HCEC 1CT (cell line): Measurements from ENCODE around the gene MFSD2B.
"Not testable (repeated sequence)": the region's sequence is repeated elsewhere in the genome, so short reads cannot be mapped to it uniquely, and the experiment has no call there.

Experiments used
- DNase-seq: peaks from one replicate; pipeline ENCODE4 v3.0.0-alpha.2; 2017

The MFSD2B gene, protein sequence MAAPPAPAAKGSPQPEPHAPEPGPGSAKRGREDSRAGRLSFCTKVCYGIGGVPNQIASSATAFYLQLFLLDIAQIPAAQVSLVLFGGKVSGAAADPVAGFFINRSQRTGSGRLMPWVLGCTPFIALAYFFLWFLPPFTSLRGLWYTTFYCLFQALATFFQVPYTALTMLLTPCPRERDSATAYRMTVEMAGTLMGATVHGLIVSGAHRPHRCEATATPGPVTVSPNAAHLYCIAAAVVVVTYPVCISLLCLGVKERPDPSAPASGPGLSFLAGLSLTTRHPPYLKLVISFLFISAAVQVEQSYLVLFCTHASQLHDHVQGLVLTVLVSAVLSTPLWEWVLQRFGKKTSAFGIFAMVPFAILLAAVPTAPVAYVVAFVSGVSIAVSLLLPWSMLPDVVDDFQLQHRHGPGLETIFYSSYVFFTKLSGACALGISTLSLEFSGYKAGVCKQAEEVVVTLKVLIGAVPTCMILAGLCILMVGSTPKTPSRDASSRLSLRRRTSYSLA

DNA sequence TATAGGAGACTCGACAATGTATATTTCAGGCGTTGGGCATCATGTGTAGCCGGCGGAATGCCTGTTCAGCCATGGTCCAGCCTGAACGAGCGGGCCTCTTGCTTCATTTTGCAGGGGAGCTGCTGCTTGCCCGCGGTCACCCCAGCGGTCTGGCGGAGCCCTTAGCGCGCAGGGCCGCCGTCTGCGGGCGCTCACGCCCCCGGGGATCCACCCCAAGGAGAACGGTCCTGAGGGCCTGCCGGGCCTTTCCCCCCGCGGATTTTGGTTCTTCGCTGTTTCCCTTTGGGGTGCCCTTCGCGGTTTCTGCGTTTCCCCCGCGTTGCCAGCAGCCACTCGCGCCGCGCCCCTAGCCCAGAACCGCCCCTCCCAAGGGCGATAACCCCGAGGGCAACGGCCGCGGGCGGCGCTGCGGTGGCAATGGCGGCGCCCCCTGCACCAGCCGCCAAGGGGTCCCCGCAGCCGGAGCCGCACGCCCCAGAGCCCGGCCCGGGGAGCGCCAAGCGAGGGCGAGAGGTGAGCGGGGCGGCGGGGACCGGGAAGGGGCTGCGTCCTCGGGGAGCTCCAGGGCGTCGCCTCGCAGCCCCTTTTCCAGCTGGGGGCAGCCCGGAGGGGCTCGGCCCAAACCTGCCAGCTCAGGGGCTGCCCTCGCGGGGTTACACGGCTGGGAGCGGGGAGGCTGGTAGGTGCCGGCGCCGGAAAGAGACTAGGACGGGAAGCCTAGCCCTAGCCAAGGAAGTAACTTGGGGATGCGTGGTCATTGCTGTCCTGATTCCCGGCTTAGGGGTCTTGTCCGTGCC lies at the start of gene MFSD2B:
MFSD2B (plus strand) TSS at position 406 of the 797 bp plus-strand sequence; CDS start at position 418, 12 bp downstream.
- DNase-seq, result no peak

DNA sequence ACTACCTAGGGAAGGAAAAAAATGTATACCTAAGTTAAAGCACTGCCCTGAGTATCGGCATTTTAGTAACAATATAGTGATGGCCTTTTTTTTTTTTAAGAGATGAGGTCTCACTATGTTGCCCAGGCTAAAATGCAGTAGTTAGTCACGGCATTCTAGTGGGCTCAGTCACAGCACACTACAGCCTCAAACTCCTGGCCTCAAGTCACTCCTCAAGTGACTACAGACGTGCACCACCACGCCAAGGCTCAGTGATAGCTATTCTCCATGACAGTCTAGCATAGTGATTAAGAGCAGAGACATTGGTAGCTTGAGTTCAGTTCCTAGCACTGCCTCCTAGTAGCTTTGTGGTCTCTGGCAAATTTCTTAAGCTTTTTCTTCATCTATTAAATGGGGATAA lies 42.0 kb upstream of the MFSD2B start:
- DNase-seq, result no peak

DNA sequence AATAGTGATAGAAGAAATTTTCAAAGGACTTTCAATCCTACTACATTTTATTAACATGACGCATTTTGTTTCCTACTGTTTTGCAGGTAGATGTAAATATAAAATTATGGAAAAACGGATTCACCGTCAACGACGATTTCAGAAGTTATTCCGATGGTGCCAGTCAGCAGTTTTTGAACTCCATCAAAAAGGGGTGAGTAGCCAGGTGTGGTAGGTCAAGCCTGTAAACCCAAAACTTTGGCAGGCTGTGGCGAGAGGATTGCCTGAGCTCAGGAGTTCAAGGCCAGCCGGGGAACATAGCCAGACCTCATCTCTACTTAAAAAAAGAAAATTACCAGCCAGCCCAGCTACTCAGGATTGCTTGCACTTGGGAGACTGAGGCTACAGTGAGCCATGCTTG lies 33.0 kb upstream of the MFSD2B start:
- no peak for DNase-seq

DNA sequence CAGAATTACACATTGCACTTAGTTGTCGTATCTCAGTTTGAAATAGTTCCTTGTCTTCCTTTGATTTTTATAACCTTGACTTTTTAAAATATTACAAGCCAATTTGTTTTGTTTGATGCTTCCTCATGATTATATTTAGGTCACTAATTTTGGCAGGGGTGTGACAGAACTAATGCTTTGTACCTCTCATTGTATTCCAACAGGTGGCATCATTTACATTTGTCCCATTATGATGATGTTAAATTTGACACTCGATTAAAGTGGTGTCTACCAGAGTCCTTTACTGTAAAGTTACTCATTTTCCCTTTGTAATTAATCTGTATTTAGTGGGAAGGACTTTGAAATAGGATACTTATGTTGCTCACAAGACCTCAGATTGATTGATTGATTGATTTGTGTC lies 21.5 kb upstream of the MFSD2B start:
- peak; percentile 37 for DNase-seq

DNA sequence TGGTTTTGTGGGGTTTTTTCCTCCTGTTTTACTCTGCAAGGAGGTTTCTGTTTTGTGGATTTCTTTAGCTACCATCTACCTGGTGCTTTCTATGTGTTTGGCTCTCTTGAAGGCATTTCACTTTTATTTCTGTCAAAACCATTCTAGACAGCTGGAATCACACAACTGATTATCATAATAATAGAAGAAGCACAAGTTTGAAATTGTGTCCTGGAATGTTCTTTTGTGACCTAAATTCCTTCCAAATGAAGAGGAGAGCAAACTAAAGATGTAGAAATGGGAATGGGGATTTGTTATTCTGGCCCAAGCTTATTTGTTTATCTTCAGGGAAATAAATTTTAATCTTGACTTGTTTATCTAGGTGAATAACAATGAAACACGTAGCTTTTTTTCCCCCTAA lies 17.0 kb upstream of the MFSD2B start:
- DNase-seq, result no peak

DNA sequence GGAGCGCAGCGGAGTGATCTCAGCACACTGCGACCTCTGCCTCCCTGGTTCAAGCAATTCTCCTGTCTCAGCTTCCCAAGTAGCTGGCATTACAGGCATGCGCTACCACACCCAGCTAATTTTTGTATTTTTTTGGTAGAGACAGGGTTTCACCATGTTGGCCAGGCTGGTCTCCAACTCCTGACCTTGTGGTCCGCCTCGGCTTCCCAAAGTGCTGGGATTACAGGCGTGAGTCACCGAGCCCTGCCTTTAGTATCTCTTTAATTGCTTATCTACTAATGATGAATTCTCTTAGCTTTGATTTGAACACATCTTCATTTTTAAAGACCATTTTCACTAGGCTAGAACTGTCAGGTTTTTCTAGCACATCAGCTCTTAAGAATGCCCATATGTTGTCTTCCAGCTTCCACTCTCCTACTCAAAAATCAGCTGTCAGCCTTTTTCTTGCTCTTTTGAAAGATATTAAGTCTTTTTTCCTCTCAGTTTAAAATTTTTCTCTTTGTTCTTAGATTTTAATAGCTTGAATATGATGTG lies 16.1 kb upstream of the MFSD2B start:
- DNase-seq, result no peak

DNA sequence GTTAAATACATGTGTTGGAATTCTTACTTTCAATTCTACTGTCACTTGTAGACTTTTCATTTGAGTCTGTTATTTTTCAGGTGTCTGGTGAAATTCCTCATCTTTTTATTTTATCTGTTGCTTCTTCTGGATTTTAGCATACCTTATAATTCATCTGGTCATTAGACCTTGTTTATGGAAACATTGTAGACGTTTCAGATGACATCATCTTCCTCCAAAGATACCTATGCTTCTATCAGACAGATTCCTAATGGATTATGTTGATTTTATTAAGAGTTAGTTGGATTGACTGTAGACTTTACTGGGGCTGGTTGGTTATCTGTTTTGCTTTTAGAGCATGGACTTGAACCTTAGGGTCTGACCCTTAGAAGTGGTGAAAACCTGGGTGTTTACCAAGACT lies 15.3 kb upstream of the MFSD2B start:
- DNase-seq, result no peak

DNA sequence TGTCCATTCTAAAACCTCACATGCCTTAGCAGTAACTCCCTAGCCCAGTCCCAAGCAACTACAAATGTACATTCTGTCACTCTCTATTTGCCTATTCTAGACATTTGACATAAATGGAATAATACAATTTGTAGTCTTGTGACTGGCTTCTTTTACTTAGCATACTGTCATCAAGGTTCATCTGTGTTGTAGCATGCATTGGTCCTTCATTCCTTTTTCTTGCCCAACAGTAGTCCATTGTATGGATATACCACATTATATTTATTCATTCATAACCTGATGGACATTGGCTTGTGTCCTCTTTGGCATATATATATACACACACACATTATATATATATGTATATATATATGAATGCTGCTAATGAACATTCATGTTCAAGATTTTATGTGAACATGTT lies 2.2 kb upstream of the MFSD2B start:
- DNase-seq, result no peak

DNA sequence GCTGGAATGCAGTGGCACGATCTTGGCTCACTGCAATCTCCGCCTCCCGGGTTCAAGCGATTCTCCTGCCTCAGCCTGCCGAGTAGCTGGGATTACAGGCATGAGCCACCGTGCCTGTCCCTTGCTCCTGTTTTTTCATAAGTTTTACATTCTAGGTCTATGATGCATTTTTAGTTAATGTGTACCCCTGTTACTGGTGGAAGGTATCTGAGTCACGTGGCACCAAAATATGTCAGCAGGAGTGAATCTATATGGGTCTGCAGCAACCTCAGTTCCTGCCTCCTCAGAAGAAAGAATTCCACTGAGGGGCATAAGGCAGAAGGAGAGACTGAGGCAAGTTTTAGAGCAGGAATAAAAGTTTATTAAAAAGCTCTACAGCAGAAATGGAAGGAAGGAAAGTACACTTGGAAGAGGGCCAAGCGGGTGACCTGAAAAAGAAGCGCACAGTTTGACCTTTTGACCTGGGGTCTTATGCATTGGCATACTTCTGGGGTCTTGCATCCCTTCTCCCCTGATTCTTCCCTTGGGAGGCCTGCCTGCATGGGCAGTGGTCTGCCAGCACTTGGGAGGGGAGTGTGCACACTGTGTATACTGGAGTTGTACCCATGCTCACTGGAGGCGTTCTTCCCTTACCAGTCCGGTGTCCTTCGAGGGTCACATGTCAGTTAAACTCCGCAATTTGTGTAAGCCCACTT lies 1.1 kb upstream of the MFSD2B start:
- no peak for DNase-seq

DNA sequence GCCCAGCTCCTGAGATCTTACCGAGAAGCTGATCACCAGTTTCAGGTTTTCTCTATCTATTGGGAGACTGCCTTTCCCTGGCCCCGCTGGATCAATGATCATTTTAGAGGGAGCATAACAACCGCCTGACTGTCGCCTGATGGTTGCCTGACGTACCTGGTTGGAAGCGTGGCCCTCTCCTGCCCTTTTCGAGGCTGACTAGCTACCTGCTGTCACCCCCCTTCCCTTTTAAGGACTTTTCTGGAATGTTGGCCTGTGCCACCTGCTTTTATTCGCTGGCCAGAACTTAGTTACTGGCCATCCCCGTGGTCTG lies 562 bp upstream of the MFSD2B start:
- no peak for DNase-seq

DNA sequence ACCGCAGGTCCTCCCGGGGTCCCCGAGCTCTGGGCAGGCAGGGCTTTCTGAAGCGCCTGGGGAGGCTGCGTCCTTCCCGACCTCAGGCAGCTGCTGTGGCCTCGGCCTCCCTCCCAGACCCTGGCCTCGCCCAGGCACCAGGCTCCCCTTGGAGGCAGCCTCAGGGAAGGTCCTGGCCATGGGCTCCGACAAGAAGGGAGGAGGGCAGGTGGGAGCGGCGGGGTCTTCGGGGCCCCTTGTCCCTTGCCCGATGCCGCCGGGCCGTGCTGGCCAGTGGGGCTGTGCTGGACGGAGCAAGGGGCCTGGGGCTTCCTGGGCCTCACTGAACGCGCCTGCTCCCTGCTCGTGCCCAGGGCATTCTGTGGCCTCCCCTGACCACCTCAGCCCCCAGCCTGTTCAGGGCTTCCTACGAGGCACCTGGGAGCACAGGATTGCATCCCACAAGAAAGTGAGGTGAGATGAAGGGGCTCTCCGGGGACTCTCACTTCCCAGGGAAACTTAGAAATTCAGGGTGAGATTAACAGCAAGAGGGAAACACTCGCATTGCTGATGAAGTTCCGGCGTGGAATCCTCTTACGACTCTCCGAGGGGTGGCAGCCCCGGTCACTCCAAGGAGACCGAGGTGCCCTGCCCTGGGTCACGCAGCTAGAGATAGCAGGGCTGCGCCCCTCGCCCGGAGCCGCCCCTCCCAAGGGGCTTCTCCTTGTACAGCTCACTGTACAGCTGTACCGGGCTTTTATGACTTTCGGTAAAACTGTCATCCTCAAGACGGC lies 778 bp downstream of the MFSD2B start:
- DNase-seq, result no peak

DNA sequence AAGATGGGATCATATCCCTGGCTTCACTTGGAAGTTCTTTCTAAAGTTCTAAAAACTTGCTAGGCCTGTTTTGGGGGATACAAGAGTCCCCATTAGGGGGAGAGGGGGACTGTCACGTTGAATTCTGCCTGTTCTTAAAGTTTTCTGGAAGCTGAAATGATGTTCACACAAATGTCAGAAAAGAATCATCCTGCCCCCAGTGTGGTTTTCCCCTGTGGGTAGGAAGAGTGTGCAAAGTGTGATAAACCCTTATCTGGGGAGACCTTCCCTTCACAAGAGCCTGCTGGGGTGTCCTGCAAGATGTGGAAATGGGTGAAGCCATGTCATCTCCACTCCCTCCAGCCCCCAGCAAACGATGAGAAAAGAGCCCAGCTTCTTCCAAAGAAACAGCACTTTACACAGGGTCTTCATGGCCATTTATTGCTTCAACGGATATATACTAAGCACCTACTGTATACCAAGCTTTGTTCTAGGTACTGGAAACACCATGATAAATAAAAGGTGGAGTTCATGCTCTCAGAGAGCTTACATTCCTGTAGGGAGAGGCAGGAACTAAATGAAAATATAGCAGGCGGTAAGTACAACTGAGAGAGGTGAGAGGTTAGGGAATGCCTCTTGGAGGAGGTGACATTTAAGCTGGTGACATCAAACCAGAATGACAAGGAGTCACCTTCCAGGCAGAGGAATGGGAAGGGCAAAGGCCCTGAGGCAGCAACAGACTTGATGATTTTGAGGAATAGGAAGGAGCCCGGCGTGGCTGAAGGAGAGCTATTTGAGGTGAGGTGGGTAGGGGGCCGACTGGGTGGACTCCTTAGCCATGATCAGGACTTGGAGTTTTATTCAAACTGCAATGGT lies 1.6 kb downstream of the MFSD2B start:
- DNase-seq, result no peak

DNA sequence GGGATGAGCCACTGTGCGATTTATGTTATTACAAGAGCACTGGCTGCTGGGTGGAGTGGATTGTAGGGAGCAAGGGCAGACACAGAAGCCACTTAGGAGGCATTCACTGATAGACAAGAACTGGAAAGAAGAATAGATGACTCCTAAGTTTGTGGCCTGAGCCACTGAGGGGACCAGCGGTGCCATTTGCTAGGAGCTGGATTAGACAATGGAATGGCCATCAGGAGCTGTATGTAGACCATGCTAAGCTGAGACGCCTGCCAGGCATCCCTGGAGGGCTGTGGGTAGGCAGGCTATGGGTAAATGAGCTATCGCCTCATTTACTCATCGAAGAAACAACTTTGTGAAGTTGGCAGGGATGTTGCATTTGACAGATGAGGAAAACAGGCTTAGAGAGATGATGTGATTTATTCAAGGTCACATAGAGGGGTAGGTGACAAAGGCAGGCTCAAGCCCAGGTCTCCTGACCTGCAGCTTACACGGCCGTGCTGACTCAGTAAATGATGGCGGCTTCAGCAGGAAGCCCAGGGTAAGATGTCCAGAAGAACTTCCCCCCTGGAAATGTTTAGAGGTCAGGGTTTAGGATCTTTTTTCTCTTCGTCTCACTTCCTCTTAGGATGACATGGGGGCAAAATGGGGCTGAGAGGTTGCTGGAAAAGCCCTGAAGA lies 2.8 kb downstream of the MFSD2B start:
- no peak for DNase-seq

DNA sequence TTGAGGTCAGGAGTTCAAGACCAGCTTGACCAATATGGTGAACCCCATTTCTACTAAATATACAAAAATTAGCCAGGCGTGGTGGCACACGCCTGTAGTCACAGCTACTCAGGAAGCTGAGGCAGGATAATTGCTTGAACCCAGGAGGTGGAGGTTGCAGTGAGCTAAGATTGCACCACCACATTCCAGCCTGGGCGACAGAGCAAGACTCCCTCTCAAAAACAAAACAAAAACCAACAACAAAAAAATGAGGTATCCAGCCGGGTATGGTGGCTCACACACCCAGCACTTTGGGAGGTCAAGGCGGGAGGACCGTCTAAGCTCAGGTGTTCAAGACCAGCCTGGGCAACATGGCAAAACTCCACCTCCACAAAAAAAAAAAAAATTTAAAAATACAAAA lies 5.0 kb downstream of the MFSD2B start:
- DNase-seq, result not testable (repeated sequence)

DNA sequence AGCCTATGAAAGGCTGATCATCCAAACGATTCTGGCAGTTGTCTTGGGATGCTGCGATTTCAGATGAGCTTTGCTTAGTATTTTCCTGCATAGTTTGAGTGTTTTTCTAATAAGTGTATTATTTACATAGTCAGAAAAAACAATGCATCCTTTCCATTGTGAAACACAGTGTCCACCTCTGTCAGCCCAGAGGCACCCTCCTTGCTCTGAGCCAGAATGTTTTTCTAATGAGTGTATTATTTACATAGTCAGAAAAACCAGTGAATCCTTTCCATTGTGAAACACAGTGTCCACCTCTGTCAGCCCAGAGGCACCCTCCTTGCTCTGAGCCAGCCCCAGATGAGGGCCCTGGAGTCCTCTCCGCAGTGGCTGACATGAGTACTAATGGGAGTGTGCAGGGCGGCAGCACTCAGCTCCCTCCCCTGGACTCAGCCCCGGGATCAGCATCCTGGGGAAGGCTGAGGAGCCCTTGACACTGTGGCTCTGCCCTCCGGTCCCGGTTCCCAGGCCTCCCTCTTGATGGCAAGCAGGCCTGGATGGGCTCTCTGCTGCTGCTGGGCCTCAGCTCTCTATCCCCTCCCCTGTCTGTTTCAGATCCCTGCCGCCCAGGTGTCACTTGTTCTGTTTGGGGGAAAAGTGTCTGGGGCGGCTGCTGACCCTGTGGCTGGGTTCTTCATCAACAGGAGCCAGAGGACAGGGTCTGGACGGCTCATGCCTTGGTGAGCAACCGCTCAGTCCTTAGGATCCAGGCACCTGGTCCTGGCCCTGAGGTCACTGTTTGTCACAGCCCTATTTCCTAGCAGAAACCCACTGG lies 5.9 kb downstream of the MFSD2B start:
- DNase-seq, result peak; percentile 92

DNA sequence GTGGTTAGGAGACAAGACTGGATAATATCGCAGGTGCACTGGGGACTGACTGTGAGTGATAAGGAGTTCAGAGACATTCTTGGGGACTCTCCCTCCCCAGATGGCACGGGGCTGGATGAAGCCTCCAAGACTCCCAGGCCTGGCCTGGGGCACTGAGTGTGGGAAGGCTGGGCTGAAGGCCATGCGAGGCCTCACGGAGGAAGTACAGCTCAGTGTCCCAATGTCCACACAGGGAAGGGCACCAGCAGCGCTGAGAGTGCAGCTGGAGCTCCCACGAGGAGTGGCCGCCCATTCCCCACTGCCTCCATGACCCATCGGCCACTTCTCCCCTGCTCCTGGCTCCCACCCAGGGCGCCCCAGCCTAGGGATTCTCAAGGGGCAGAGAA lies 6.5 kb downstream of the MFSD2B start:
- DNase-seq, result no peak

DNA sequence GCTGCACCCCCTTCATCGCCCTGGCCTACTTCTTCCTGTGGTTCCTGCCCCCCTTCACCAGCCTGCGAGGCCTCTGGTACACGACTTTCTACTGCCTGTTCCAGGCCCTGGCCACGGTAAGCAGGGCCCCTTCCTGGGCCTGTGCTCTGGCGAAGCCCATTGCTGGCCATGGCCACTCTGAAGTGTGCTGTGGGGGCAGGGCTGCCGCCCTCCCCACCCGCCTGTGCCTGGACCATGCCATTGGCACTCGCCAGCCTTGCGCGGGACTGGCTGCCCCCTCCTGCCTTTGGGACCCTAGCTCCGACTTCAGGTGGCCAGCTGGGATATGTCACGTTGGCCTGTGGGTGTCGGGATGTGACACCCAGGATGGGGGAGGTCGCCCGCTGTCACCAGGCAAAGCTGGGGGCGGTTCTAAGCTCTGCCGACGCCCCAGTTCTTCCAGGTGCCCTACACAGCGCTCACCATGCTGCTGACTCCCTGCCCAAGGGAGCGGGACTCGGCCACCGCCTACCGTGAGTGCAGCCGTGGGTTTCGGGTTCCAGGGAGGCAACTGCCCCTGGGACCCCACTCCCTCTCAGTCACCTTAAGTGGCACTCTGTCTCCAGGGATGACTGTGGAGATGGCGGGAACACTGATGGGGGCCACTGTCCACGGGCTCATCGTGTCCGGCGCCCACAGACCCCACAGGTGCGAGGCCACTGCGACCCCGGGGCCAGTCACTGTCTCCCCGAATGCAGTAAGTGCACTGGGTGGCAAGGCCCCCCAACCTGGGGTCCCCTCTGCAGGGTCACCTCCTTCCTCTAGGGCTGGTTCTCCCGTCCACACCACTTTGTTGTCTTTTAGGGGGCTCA lies 7.2 kb downstream of the MFSD2B start:
- no peak for DNase-seq

DNA sequence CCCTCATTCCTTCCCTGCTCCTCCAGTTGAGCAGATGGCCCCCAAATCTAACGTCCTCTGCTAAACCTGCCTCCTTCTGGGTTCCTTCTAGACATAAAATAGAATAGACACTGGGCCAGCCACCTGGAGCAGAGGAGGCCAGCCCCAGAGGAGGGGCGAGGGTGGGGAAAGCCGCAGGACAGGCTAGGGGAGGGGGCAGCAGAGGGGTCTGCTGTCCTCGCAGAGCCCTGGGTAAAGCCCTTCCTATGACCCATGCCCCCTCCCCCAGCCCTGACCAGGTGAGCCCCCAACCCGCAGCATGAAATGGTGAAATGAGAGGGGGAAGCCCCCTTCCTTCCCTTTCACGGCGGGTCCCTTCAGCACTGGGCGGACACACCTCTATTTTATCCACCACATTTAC lies 7.8 kb downstream of the MFSD2B start:
- DNase-seq, result no peak

DNA sequence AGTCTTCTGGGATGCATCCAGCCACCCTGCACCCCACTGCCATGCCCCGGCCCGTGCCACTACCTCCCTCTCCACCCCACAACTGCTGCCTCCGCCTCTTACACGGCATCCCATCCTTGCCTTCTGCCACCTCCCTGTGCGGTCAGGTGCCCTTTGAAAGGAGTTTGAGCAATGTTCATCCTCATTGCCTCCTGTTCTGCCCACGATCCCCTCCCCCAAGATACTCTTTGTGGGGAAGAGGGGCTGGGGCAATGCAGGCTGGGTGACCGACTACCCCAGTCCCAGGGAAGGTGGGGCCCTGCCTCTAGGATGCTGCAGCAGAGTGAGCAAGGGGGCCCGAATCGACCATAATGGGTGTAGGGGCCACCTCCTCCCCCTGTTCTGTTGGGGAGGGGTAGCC lies 8.4 kb downstream of the MFSD2B start:
- no peak for DNase-seq
